Measurements from ENCODE around the gene GUCA2A.
"Not testable (repeated sequence)": the region's sequence is repeated elsewhere in the genome, so short reads cannot be mapped to it uniquely, and the experiment has no call there.

The GUCA2A gene, protein sequence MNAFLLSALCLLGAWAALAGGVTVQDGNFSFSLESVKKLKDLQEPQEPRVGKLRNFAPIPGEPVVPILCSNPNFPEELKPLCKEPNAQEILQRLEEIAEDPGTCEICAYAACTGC

DNA sequence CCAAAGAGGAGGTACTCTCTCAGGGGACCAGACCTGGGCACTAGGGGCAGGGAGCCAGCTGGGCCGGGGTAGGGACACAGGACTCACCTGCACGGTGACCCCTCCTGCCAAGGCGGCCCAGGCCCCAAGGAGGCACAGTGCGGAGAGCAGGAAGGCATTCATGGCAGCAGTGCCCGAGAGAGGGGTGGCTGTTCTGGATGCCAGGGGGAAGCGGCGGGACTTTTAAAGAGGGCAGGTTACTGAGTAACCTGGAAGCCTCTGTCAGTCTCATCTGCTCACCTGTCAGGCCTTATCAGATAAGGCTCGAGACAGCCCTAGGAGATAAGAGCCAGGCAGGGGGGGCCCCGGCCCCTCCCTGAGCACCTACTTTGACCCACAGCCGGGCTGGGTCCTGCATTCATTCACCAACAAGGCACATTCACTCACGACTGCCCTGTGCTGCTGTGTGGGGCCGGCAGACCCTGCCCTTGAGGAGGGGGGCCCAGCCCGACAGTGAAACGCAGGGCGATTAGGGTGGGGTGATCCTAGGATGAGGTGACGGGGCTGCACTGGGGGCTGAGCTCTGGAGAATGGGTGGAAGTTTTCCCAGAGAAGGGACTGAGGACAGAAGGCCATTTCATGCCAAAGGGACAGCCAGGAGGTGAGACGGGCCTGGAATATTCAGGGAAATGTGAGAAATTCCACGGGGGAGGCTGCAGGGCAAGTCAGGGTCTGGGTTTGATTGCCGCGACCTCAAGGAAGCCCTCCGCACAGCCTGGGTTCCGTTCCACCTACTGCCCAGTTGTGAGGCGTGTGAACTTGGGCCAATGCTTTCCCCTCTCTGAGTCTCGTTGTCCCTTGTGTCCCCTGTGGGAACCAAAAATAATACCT lies at the start of gene GUCA2A:
Gene GUCA2A, minus strand, starts transcription at position 195 of the 870 bp plus-strand sequence. Its CDS starts 33 bp downstream, at position 162.
- DNase-seq, result no peak

DNA sequence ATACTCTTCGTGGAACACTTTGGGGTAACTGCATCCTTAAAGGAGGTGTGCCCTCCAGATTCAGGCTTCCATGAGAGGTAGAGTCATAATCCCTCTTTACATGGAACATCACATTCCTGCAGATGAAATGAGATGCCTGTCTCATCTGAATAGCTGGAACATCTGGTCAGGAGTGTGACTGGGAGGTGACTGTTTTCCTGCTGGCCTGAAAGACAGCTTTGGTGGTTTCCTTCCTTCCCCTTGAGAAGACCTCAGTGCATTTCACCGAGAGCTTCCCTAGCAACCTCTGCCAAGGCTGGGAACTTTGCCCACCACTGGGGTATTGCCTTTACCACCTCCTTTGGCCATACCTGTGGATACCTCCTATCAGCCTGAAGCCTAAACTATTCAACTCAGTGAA lies 46.7 kb upstream of the GUCA2A start:
- no peak for DNase-seq

DNA sequence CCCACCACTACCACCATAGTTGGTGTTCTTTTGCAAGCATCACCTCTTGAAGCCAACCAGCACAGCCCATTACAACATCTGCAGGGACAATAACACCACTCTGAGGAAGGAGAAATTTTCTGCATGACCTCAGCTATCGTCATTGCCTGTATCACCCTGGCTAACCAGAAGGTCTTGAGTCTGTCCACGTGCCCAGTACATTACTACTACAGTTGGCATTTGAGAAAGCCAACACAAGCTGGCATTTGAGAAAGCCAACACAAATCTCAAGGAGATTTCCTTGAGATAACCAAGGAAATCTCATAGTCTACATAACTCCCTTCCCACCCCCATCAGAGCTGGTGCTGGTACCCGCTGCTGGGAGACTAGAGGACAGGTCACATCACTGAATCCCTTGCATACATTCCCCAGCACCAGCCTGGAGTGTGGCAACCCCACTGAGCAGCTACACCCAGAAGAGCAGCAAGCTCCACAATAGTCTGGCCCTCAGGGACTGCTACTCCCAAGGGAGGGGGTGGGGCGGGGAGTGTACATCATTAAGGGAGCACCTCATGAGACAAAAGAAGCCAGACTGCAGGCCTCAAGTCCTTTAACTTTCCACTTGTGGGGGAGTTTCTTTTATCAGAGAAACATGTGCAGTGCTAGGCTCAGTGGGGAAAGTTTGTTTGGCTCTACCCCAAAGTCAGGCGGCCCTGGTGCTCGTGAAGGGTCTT lies 46.0 kb upstream of the GUCA2A start:
- DNase-seq, result no peak

GRCh38 chr1:42209526-42210251 lies 45.1 kb upstream of the GUCA2A start:
- no peak for DNase-seq

DNA sequence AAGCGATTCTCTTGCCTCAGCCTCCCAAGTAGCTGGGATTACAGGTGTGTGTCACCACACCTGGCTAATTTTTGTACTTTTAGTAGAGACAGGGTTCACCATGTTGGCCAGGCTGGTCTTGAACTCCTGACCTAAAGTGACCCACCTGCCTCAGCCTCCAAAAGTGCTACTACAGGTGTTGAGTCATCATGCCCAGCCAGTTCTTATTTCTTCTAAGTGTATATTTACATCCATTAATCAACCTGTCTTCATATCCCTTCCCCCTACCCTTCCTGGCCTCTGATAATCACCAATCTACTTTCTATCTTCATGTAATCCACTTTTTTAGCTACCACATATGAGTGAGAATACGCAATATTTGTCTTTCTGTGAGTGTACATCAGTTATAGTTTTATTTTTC lies 42.4 kb upstream of the GUCA2A start:
- not testable (repeated sequence) for DNase-seq

- no peak for DNase-seq
Observed at GRCh38 chr1:42206164-42206563, 41.6 kb upstream of the GUCA2A start.

DNA sequence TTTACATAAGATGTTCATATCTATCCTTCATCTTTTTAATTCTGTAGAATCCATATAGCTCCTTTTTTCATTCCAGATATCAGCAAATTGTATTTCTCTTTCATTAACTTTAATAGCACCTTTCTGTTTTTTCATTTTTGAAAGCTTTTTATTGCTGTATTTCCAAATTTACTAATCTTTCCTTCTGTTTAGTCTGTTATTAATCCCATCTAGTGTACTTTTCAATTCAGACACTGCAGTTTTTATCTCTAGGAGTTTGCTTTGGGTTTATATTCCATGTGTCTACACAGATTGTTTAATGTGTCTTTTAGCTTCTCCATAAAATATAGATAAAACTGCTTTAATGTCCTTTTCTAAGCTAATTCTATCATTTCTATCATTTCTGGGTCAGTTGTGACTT lies 37.4 kb upstream of the GUCA2A start:
- no peak for DNase-seq

DNA sequence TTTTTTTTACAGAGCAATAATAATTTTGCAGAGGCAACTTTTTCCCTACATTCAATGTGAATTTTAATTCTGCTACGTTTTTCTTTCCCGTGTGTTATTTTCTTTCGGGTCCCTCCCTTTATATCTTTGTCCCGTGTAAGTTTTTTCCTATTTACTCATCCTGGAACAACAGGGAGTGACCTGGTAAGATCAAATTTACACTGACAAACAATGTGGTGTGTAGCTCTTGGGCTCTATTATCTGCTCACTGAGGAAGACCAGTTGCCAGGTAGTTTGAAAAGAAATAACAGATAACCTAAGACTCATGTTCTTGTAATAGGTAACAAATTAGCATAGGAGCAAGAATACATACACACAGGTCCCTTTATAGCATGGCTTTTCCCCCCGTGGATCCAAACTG lies 33.7 kb upstream of the GUCA2A start:
- DNase-seq, result no peak

DNA sequence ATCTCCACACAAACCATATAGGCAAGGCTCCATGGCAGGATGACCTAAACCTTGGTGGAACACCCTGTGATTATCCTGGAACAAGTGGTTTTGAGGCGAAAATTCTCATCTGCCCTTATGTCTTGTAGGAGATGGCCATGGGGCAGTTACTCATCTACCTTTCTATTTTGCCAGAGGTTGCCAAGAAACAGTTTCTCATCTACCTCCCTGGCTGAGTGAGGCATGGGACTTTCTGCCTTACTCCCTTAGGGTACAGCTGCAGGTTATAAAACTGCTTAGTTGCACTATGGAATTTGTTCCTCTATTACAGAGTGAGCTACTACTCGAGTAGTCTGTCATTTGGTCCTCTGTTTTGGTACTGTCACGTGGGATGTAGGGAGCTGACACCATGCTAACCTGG lies 31.3 kb upstream of the GUCA2A start:
- DNase-seq, result no peak

GRCh38 chr1:42192106-42192505 lies 27.6 kb upstream of the GUCA2A start:
- no peak for DNase-seq

DNA sequence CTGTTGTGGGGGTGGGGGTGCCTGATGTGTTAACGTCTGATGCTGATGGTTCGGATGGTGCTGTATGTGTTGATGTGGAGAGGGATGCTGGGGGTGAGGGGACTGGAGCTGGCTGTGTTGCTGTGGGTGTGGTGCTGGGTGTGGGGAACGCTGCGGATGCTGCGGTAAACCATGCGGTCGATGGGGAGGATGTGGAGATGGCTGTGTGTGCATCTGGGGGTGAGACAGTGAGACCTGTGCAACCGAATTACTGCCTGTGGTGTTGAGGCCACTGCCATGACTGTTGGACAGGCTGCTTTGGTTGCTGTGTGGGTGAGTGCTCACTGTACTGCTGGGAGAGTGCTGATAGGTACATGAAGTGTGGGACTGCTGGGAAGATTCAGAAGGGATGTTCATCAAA lies 26.8 kb upstream of the GUCA2A start:
- DNase-seq, result no peak

GRCh38 chr1:42189931-42190853 lies 25.6 kb upstream of the GUCA2A start:
- DNase-seq, result no peak

DNA sequence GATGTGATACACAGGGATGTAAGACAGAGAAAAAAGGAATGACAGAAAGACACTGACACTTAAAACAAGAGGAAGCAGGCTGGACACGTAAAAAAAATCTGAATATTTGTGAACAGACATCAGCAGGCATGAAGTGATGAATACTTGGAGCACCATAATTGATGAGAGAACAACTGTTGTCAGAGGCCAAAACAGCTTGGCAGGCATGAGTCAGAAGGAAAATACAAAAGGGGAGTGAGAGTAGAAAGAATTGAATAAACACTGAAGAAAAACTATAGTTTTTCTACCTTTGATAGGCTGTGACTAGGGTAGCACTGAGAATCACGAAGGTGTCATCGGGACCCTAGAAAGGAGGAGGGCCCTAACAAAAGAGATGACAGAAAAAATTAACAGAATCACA lies 21.6 kb upstream of the GUCA2A start:
- no peak for DNase-seq

- no peak for DNase-seq
Observed at GRCh38 chr1:42184616-42185015, 20.1 kb upstream of the GUCA2A start.

- DNase-seq, result no peak
Observed at GRCh38 chr1:42183957-42184268, 19.4 kb upstream of the GUCA2A start.

DNA sequence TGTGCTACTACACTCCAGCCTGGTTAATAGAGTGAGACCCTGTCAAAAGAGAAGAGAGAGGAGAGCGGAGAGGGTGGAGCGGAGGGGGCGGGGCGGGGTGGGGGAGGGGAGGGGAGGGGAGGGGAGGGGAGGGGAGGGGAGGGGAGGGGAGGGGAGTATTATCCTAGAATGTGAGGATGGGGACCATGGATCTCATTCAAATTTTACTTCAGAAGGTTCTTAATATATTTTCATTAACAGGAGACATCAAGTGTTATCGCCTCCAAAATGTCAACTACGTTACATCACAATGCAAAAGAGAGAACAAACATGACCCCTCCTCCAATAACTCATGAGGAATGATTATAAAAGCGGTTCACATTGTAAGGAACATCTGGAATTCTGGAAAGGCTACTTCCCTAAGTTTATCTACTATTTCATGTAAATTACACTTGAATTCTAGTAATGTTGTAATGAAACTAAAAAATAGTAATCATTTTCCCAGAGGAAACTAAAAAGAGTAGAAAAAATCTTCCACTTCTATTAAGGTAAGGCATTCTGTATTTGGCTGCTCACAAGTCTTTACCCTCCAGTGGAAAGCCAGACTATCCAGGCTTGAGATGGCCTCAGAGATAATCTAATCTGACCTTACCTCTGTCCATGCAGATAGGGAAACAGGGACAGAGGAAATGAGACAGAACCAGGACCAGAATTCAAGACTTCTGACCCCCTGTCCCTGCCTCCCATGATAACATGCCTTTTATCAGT lies 18.8 kb upstream of the GUCA2A start:
- no peak for DNase-seq

- no peak for DNase-seq
Observed at GRCh38 chr1:42181687-42182086, 17.1 kb upstream of the GUCA2A start.

GRCh38 chr1:42179900-42180329 lies 15.4 kb upstream of the GUCA2A start:
- no peak for DNase-seq

DNA sequence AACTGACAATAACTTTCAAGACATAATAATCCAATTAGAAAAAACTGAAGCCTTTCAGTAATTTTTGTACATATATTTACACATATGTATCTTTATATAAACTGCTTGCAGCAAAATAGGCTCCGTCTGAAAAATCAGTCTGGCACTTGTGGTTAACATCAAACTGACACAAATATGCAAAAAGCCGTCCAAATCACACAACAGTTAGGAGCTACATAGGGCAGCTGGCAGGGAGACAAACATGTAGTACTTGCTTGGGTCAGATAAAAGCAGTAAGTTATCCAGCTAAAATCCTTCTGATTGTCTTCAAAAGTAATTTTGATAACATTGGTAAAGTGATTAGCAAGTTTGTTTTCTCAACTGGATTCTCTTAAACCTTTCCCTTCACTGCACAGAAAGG lies 14.7 kb upstream of the GUCA2A start:
- no peak for DNase-seq

- no peak for DNase-seq
Observed at GRCh38 chr1:42178249-42178648, 13.7 kb upstream of the GUCA2A start.

GRCh38 chr1:42177541-42177981 lies 13.0 kb upstream of the GUCA2A start:
- DNase-seq, result no peak

Measured in NCI-H345 (cell line).